Ishikawa (cell line): Measurements from ENCODE around the gene BICC1.

Experiments used
- CEBPB ChIP-seq: IDR thresholded peaks from 2 replicates; pipeline ENCODE4 v1.6.1; 2012
- CREB1 ChIP-seq: IDR thresholded peaks from 2 replicates; pipeline ENCODE4 v1.6.1; 2012; ENCODE audit warnings: low read depth
- EP300 ChIP-seq: IDR thresholded peaks from 2 replicates; pipeline ENCODE4 v1.6.1; 2012; ENCODE audit warnings: borderline replicate concordance
- FOXM1 ChIP-seq: IDR thresholded peaks from 2 replicates; pipeline ENCODE4 v1.6.1; 2012; ENCODE audit warnings: low read depth, borderline replicate concordance
- MAX ChIP-seq: IDR thresholded peaks from 2 replicates; pipeline ENCODE4 v1.6.1; 2012
- NFIC ChIP-seq: IDR thresholded peaks from 2 replicates; pipeline ENCODE4 v1.6.1; 2012
- RAD21 ChIP-seq: IDR thresholded peaks from 2 replicates; pipeline ENCODE4 v1.6.1; 2012; ENCODE audit warnings: low read depth
- REST ChIP-seq: IDR thresholded peaks from 2 replicates; pipeline ENCODE4 v1.6.1; 2012; ENCODE audit warnings: low read depth, mild to moderate bottlenecking
- YY1 ChIP-seq: IDR thresholded peaks from 2 replicates; pipeline ENCODE4 v1.6.1; 2012; ENCODE audit warnings: low read depth
- ZBTB7A ChIP-seq: IDR thresholded peaks from 2 replicates; pipeline ENCODE4 v1.6.1; 2012; ENCODE audit warnings: low read depth

GRCh38 chr10:58515291-58515941, 2.7 kb downstream of the BICC1 start:
- TF ChIP-seq CEBPB (no peak), REST (no peak), NFIC (no peak), CREB1 (no peak), YY1 (no peak), MAX (no peak), EP300 (no peak), RAD21 (no peak), ZBTB7A (no peak), FOXM1 (no peak)
